IMR-90 (cell line): Measurements from ENCODE around the gene CCDC137. TPM values are rescaled to one million over a fixed set of nuclear protein-coding genes. Genes with fewer than 3 reads are reported as not detected.

ENCODE experiments used
- ATAC-seq: fragments of 200-7000 bp; cut with Tn5 transposase; 2 replicates; pipeline ENCODE4 v1.9.1; 2020; ENCODE audit warnings: low read depth, mild to moderate bottlenecking, moderate library complexity
- BruUV-seq: library from RNA; stranded (reverse); fragments of 400-500 nt; replicated peaks from 2 replicates; lab custom pipeline; 2021; lab: Mats Ljungman, UMichigan
- CTCF ChIA-PET: fragments of 300-600 bp; formaldehyde crosslinking; extraction: SDS; loops from one replicate; lab custom pipeline; 2021; ENCODE audit warnings: antibody characterized with exemption; lab: Yijun Ruan, JAX
- POLR2A ChIA-PET: fragments of 300-600 bp; sonication (Branson Sonifier 250); formaldehyde crosslinking; loops from one replicate; lab custom pipeline; 2022; ENCODE audit warnings: antibody characterized with exemption; ENCODE audit not compliant: unreplicated experiment; lab: Charles Lee
- DNase-seq: peaks from one replicate; pipeline ENCODE4 v3.0.0; 2013
- H2AFZ ChIP-seq: replicated peaks from 2 replicates; pipeline ENCODE3; 2013; ENCODE audit warnings: low read length, mild to moderate bottlenecking; ENCODE audit not compliant: poor library complexity
- H2AK5ac ChIP-seq: 2 replicates; pipeline ENCODE4 v1.6.1; 2013; ENCODE audit warnings: low read depth, low read length, inconsistent platforms
- H2AK9ac ChIP-seq: replicated peaks from 2 replicates; pipeline ENCODE3; 2013; ENCODE audit warnings: mild to moderate bottlenecking, low read depth, low read length, moderate library complexity; ENCODE audit not compliant: poor library complexity
- H2BK120ac ChIP-seq: 2 replicates; pipeline ENCODE4 v1.6.1; 2013; ENCODE audit warnings: low read depth, low read length, inconsistent platforms
- H2BK15ac ChIP-seq: 3 replicates; pipeline ENCODE4 v1.6.1; 2013; ENCODE audit warnings: low read depth, low read length, inconsistent platforms
- H2BK20ac ChIP-seq: 2 replicates; pipeline ENCODE4 v1.6.1; 2013; ENCODE audit warnings: low read depth, mild to moderate bottlenecking, inconsistent platforms, low read length, moderate library complexity
- H2BK5ac ChIP-seq: 2 replicates; pipeline ENCODE4 v1.6.1; 2013; ENCODE audit warnings: mild to moderate bottlenecking, low read depth, low read length, inconsistent platforms; ENCODE audit not compliant: poor library complexity, severe bottlenecking
- H3K14ac ChIP-seq: replicated peaks from 2 replicates; pipeline ENCODE4 v1.6.1; 2013; ENCODE audit warnings: low read depth, low read length, inconsistent platforms
- H3K18ac ChIP-seq: 2 replicates; pipeline ENCODE4 v1.6.1; 2013; ENCODE audit warnings: low read depth, low read length, control low read depth
- H3K23ac ChIP-seq: 2 replicates; pipeline ENCODE4 v1.6.1; 2013; ENCODE audit warnings: low read depth, low read length, inconsistent platforms
- H3K27ac ChIP-seq: 2 replicates; pipeline ENCODE4 v1.5.1; 2013; ENCODE audit warnings: mild to moderate bottlenecking, control low read depth, low read length; ENCODE audit not compliant: insufficient read depth
- H3K27me3 ChIP-seq: 2 replicates; pipeline ENCODE4 v1.6.1; 2013; ENCODE audit warnings: low read length; ENCODE audit not compliant: control insufficient read depth, insufficient read depth
- H3K36me3 ChIP-seq: 2 replicates; pipeline ENCODE4 v1.6.1; 2013; ENCODE audit warnings: low read length, mixed read lengths; ENCODE audit not compliant: control insufficient read depth, insufficient read depth
- H3K4ac ChIP-seq: 2 replicates; pipeline ENCODE4 v1.6.1; 2013; ENCODE audit warnings: low read depth, low read length, inconsistent platforms
- H3K4me1 ChIP-seq: 2 replicates; pipeline ENCODE4 v1.6.1; 2013; ENCODE audit warnings: low read length, mixed read lengths; ENCODE audit not compliant: control insufficient read depth, insufficient read depth
- H3K4me2 ChIP-seq: 2 replicates; pipeline ENCODE4 v1.6.1; 2013; ENCODE audit warnings: low read depth, mild to moderate bottlenecking, control low read depth, low read length, moderate library complexity
- H3K4me3 ChIP-seq: 2 replicates; pipeline ENCODE4 v1.5.1; 2013; ENCODE audit warnings: low read depth, mild to moderate bottlenecking, control low read depth, low read length, moderate library complexity; ENCODE audit not compliant: insufficient read depth
- H3K56ac ChIP-seq: 2 replicates; pipeline ENCODE4 v1.6.1; 2013; ENCODE audit warnings: low read length, inconsistent platforms; ENCODE audit not compliant: insufficient read depth; ENCODE audit errors: extremely low read depth
- H3K79me1 ChIP-seq, 2 experiments: 2 replicates each; pipeline ENCODE4 v1.6.1; 2013; ENCODE audit warnings: low read length in 2 of 2, inconsistent platforms in 1 of 2, low read depth in 1 of 2
- H3K9ac ChIP-seq: 2 replicates; pipeline ENCODE4 v1.6.1; 2013; ENCODE audit warnings: low read depth, low read length, control low read depth
- H3K9me1 ChIP-seq: 2 replicates; pipeline ENCODE4 v1.6.1; 2013; ENCODE audit warnings: low read length, inconsistent platforms; ENCODE audit not compliant: insufficient read depth
- H3K9me3 ChIP-seq: 2 replicates; pipeline ENCODE4 v1.6.1; 2013; ENCODE audit warnings: low read length; ENCODE audit not compliant: control insufficient read depth, insufficient read depth
- H4K20me1 ChIP-seq: 2 replicates; pipeline ENCODE4 v1.6.1; 2013; ENCODE audit warnings: low read length, inconsistent platforms; ENCODE audit not compliant: insufficient read depth
- H4K5ac ChIP-seq: 2 replicates; pipeline ENCODE4 v1.6.1; 2013; ENCODE audit warnings: mild to moderate bottlenecking, low read depth, low read length, control low read depth
- H4K8ac ChIP-seq, 2 experiments: 2 replicates each; pipeline ENCODE4 v1.6.1; 2013; ENCODE audit warnings: low read depth in 2 of 2, low read length in 2 of 2, control low read depth in 1 of 2, inconsistent platforms in 1 of 2
- H4K91ac ChIP-seq: 2 replicates; pipeline ENCODE4 v1.6.1; 2013; ENCODE audit warnings: low read depth, low read length, inconsistent platforms; ENCODE audit not compliant: insufficient read depth
- BHLHE40 ChIP-seq: fragments of 150-350 bp; IDR thresholded peaks from 2 replicates; pipeline ENCODE4 v1.6.1; 2016; ENCODE audit warnings: mild to moderate bottlenecking, low read depth, low read length
- CEBPB ChIP-seq: IDR thresholded peaks from 2 replicates; pipeline ENCODE4 v1.6.1; 2012; ENCODE audit warnings: low read depth, low read length, improper control_type of control experiment
- CTCF ChIP-seq: conservative IDR thresholded peaks from 2 replicates; pipeline ENCODE4 v1.5.1; 2012; ENCODE audit warnings: mild to moderate bottlenecking, low read depth, low read length, improper control_type of control experiment
- MAFK ChIP-seq: IDR thresholded peaks from 2 replicates; pipeline ENCODE4 v1.6.1; 2012; ENCODE audit warnings: low read depth, low read length, improper control_type of control experiment
- MAZ ChIP-seq: IDR thresholded peaks from 2 replicates; pipeline ENCODE4 v1.6.1; 2012; ENCODE audit warnings: low read depth, mild to moderate bottlenecking, low read length, improper control_type of control experiment, moderate library complexity, borderline replicate concordance
- MXI1 ChIP-seq: IDR thresholded peaks from 2 replicates; pipeline ENCODE4 v1.6.1; 2012; ENCODE audit warnings: low read depth, mild to moderate bottlenecking, low read length, moderate library complexity, borderline replicate concordance
- RAD21 ChIP-seq: IDR thresholded peaks from 2 replicates; pipeline ENCODE4 v1.6.1; 2012; ENCODE audit warnings: low read length, improper control_type of control experiment
- RCOR1 ChIP-seq: IDR thresholded peaks from 2 replicates; pipeline ENCODE4 v1.6.1; 2012; ENCODE audit warnings: mild to moderate bottlenecking, low read length, improper control_type of control experiment; ENCODE audit not compliant: insufficient replicate concordance
- RFX5 ChIP-seq: IDR thresholded peaks from 2 replicates; pipeline ENCODE4 v1.8.0; 2012; ENCODE audit warnings: low read depth, mild to moderate bottlenecking, low read length, moderate library complexity
- SMC3 ChIP-seq: fragments of 150-350 bp; IDR thresholded peaks from 2 replicates; pipeline ENCODE4 v1.6.1; 2016; ENCODE audit warnings: low read depth, mild to moderate bottlenecking, antibody characterized with exemption, low read length, moderate library complexity
- USF2 ChIP-seq: fragments of 150-350 bp; IDR thresholded peaks from 2 replicates; pipeline ENCODE4 v1.6.1; 2017; ENCODE audit warnings: mild to moderate bottlenecking, antibody characterized with exemption, low read length, low read depth
- WGBS, 2 experiments: methylation state at CpG; one replicate each; pipeline versions ENCODE4 v1.1.5 to v1.1.7; 2013; ENCODE audit warnings: missing lambda C conversion rate in 2 of 2; ENCODE audit not compliant: insufficient read length in 1 of 2; ENCODE audit errors: extremely low coverage in 2 of 2; 5-methylcytosine and 5-hydroxymethylcytosine counted together
- dilution Hi-C: fragments of 300-500 bp; cut with HindIII; formaldehyde crosslinking; loops from one replicate; pipeline ENCODE4 v1.14.3; 2018; ENCODE audit warnings: low sequenced_read_pairs; ENCODE audit not compliant: unreplicated experiment
- in situ Hi-C: fragments of 300-500 bp; cut with MboI; formaldehyde crosslinking; loops from 3 replicates; pipeline ENCODE4 v1.14.3; 2019; ENCODE audit warnings: low sequenced_read_pairs, inconsistent platforms, mixed read lengths
- intact Hi-C: fragments of 100-400 bp; cut with micrococcal nuclease; formaldehyde crosslinking; loops from 2 replicates; pipeline ENCODE4 v1.10.0; 2022
- polyA plus RNA-seq, 3 experiments: library from polyadenylated mRNA; depleted of rRNA; stranded (reverse); fragments of >200 nt; gene quantifications; 2 replicates each; pipeline ENCODE4 v1.2.3, GENCODE V29; 2012; ENCODE audit warnings: low replicate concordance in 1 of 3
- total RNA-seq: library from RNA; depleted of rRNA; stranded (reverse); fragments of >200 nt; gene quantifications from 2 replicates; pipeline ENCODE4 v1.2.3, GENCODE V29; 2012

CCDC137 gene
- total and polyA plus RNA-seq, 2 of the 4 experiments (the other 2 are of a cell fraction), result 7.5 to 18.4 TPM

GRCh38 chr17:81665205-81666091 lies 1.1 kb upstream of the CCDC137 start (continued):
- TF ChIP-seq MAFK, result no peak
- TF ChIP-seq RCOR1, result no peak

GRCh38 chr17:81666092-81666341 lies 520 bp upstream of the CCDC137 start:
- peak overlapping the region; percentile 90 for H3K4me2 ChIP-seq
- peak overlapping the region; percentile 79 for H3K27ac ChIP-seq
- peak overlapping the region; percentile 98 for H2AK5ac ChIP-seq
- peak overlapping the region; percentile 75 for H3K4me3 ChIP-seq
- H2BK15ac ChIP-seq, result no peak overlapping the region
- H4K91ac ChIP-seq, result peak overlapping the region; percentile 89
- peaks cover 25% of the 10 kb centered on the region for H3K36me3 ChIP-seq
- intact Hi-C loops, result loop anchor here (1.0 kb wide), 1 partner anchor 29 kb away; the partner anchor contains the start of genes NPLOC4 and TSPAN10
- in situ Hi-C loops, result no loop called here
- no peak for TF ChIP-seq SMC3
- TF ChIP-seq RCOR1, result no peak
- no peak for TF ChIP-seq CEBPB
- no peak for TF ChIP-seq USF2
- TF ChIP-seq MXI1, result no peak; the same call in 1 of the 2 replicates
- no peak for TF ChIP-seq BHLHE40
- TF ChIP-seq RAD21, result no peak
- no peak for TF ChIP-seq RFX5
- no peak for TF ChIP-seq MAZ
- TF ChIP-seq CTCF, result no peak
- no peak for TF ChIP-seq MAFK
- ChIA-PET POLR2A (no interaction called here), CTCF (no interaction called here)
- H2AFZ ChIP-seq, result peak overlapping the region; percentile 96
- peaks cover 17% of the 10 kb centered on the region for H3K9me1 ChIP-seq
- H3K79me1 ChIP-seq, result peaks cover 29 to 49% of the 10 kb centered on the region in 2 experiments
- H4K5ac ChIP-seq, result peak overlapping the region; percentile 66
- H3K56ac ChIP-seq, result peak overlapping the region; percentile 61
- peak overlapping the region; percentile 91 for H3K14ac ChIP-seq
- peak overlapping the region; percentile 87 for H3K23ac ChIP-seq
- peak overlapping the region; percentile 98 for H2AK9ac ChIP-seq
- DNase-seq, result peak; percentile 9
- peak overlapping the region; percentile 84 for H3K9ac ChIP-seq
- no peaks in the 10 kb centered on the region for H3K27me3 ChIP-seq
- peaks cover 4% of the 10 kb centered on the region; the same call in 1 of the 2 replicates for H4K20me1 ChIP-seq
- dilution Hi-C loops, result no loop called here
- H2BK5ac ChIP-seq, result peak overlapping the region; percentile 43
- H2BK20ac ChIP-seq, result no peak overlapping the region
- no peak overlapping the region; the same call in 1 of the 2 replicates for H2BK120ac ChIP-seq
- WGBS, 2 experiments, result 0% methylated on average over 5 of the region's 16 CpGs; no CpG with 5 or more reads in 1 of the 2 experiments
- no peaks in the 10 kb centered on the region for H3K9me3 ChIP-seq
- no peak; the same call in 1 of the 2 replicates for ATAC-seq
- peak overlapping the region; percentile 96 to 100 for H4K8ac ChIP-seq
- H3K4ac ChIP-seq, result peak overlapping the region; percentile 91
- BruUV-seq, result no TSS peak
- no peak overlapping the region; the same call in 1 of the 2 replicates for H3K18ac ChIP-seq
- peaks cover 10% of the 10 kb centered on the region for H3K4me1 ChIP-seq
